Esophagus muscularis mucosa (tissue), 3 donors: ENCODE results near the gene UBE2I.

Experiments used
- EP300 ChIP-seq: sonication (generic); formaldehyde crosslinking; IDR thresholded peaks from one replicate; pipeline ENCODE4 v1.6.1; 2017; ENCODE audit warnings: antibody characterized with exemption
- TF ChIP-seq, protein P1 (sequence below), 3 experiments: fragments of 200-600 bp in 2 of 3; fragments of 450-650 bp in 1 of 3; sonication (generic) in 2 of 3; IDR thresholded peaks; one replicate each; pipeline ENCODE4 v1.5.1; 2017 to 2019; ENCODE audit warnings: antibody characterized with exemption in 3 of 3, mild to moderate bottlenecking in 2 of 3, moderate library complexity in 1 of 3

DNA sequence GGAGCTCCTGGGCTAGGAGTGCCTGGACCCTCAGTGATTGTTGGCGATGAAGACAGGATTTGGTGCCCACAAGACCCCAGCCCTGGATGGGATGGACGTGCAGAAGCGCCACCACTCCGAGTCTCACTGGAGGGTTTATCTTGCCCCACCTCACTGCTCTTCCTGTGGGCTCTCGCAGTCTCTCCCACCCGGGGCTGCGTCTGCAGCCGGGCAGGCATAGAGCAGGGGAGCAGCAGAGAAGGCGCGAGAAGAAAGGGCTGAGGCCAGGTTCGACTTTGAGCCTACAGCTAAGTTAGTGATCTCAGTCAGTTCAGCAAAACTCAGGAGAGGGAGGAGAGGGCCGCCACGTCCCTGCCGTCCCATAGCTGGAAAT, 6.6 kb downstream of the UBE2I start:
- TF ChIP-seq EP300, result no peak
- TF ChIP-seq, protein P1, sequence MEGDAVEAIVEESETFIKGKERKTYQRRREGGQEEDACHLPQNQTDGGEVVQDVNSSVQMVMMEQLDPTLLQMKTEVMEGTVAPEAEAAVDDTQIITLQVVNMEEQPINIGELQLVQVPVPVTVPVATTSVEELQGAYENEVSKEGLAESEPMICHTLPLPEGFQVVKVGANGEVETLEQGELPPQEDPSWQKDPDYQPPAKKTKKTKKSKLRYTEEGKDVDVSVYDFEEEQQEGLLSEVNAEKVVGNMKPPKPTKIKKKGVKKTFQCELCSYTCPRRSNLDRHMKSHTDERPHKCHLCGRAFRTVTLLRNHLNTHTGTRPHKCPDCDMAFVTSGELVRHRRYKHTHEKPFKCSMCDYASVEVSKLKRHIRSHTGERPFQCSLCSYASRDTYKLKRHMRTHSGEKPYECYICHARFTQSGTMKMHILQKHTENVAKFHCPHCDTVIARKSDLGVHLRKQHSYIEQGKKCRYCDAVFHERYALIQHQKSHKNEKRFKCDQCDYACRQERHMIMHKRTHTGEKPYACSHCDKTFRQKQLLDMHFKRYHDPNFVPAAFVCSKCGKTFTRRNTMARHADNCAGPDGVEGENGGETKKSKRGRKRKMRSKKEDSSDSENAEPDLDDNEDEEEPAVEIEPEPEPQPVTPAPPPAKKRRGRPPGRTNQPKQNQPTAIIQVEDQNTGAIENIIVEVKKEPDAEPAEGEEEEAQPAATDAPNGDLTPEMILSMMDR (IDR thresholded peaks at IDR 0.05), result no peak
